Neural cell (in vitro differentiated cells): ENCODE results near the gene DCTN5. TPM values are rescaled to one million over a fixed set of nuclear protein-coding genes. Genes with fewer than 3 reads are reported as not detected.

Experiments used
- H2AFZ ChIP-seq: fragments of 200-600, 300-800 bp; sonication (generic), shearing (Covaris generic); 2 replicates; pipeline ENCODE4 v1.6.0; 2014; ENCODE audit warnings: low read depth, mild to moderate bottlenecking, antibody characterized with exemption, low read length, moderate library complexity
- H3F3A ChIP-seq: fragments of 200-600 bp; shearing (Covaris generic); 2 replicates; pipeline ENCODE4 v1.6.1; 2016; ENCODE audit warnings: mild to moderate bottlenecking, moderate library complexity, mixed read lengths, antibody characterized with exemption, low read length; ENCODE audit not compliant: insufficient read depth, poor library complexity, severe bottlenecking
- H3K27ac ChIP-seq: fragments of 200-600, 300-800 bp; sonication (generic), shearing (Covaris generic); 2 replicates; pipeline ENCODE4 v1.5.1; 2014; ENCODE audit warnings: mild to moderate bottlenecking, low read length, moderate library complexity
- H3K27me3 ChIP-seq: fragments of 300-800, 200-600 bp; sonication (generic), shearing (Covaris generic); 2 replicates; pipeline ENCODE4 v1.6.0; 2014; ENCODE audit warnings: mild to moderate bottlenecking, low read depth, low read length, moderate library complexity; ENCODE audit not compliant: insufficient read depth
- H3K36me3 ChIP-seq: fragments of 300-800, 200-600 bp; sonication (generic), shearing (Covaris generic); 2 replicates; pipeline ENCODE4 v1.5.1; 2014; ENCODE audit warnings: mild to moderate bottlenecking, antibody characterized with exemption, low read length, moderate library complexity; ENCODE audit not compliant: insufficient read depth
- H3K4me2 ChIP-seq: fragments of 300-800, 200-600 bp; sonication (generic), shearing (Covaris generic); 2 replicates; pipeline ENCODE4 v1.6.0; 2014; ENCODE audit warnings: mild to moderate bottlenecking, low read length
- H3K4me3 ChIP-seq: fragments of 300-800, 200-600 bp; sonication (generic), shearing (Covaris generic); 2 replicates; pipeline ENCODE4 v1.5.1; 2014; ENCODE audit warnings: mild to moderate bottlenecking, low read length, moderate library complexity
- H3K79me2 ChIP-seq: fragments of 200-600 bp; shearing (Covaris generic); replicated peaks from 2 replicates; pipeline ENCODE4 v1.6.0; 2014; ENCODE audit warnings: mild to moderate bottlenecking, low read length, moderate library complexity; ENCODE audit not compliant: insufficient read depth
- H3K9ac ChIP-seq: fragments of 300-800, 200-600 bp; sonication (generic), shearing (Covaris generic); 2 replicates; pipeline ENCODE4 v1.6.1; 2016; ENCODE audit warnings: mild to moderate bottlenecking, low read length, mixed read lengths
- H3K9me2 ChIP-seq: fragments of 200-600 bp; shearing (Covaris generic); 2 replicates; pipeline ENCODE4 v1.6.1; 2016; ENCODE audit warnings: mild to moderate bottlenecking, low read length, mixed read lengths; ENCODE audit not compliant: insufficient read depth
- H3K9me3 ChIP-seq: fragments of 200-600, 300-800 bp; sonication (generic), shearing (Covaris generic); 2 replicates; pipeline ENCODE4 v1.6.1; 2016; ENCODE audit warnings: mild to moderate bottlenecking, mixed run types, low read length, moderate library complexity, mixed read lengths
- H4K20me1 ChIP-seq: fragments of 200-600 bp; shearing (Covaris generic); 2 replicates; pipeline ENCODE4 v1.6.1; 2016; ENCODE audit warnings: mild to moderate bottlenecking, mixed run types; ENCODE audit not compliant: insufficient read depth
- CTCF ChIP-seq: fragments of 450-650 bp; IDR thresholded peaks from 2 replicates; pipeline ENCODE4 v1.5.1; 2014; ENCODE audit warnings: antibody characterized with exemption, mild to moderate bottlenecking, moderate library complexity; ENCODE audit not compliant: poor library complexity, severe bottlenecking
- EP300 ChIP-seq: fragments of 450-650 bp; conservative IDR thresholded peaks from 2 replicates; pipeline ENCODE4 v1.6.1; 2014; ENCODE audit warnings: antibody characterized with exemption, mild to moderate bottlenecking, moderate library complexity; ENCODE audit not compliant: poor library complexity, severe bottlenecking
- EZH2 ChIP-seq: fragments of 200-600, 300-800 bp; shearing (Covaris generic), sonication (generic); IDR thresholded peaks from 2 replicates; pipeline ENCODE4 v1.6.1; 2014; ENCODE audit warnings: antibody characterized with exemption, low read length, borderline replicate concordance, mild to moderate bottlenecking; ENCODE audit not compliant: insufficient read depth, poor library complexity, severe bottlenecking
- MXI1 ChIP-seq: fragments of 450-650 bp; conservative IDR thresholded peaks from 2 replicates; pipeline ENCODE4 v1.6.1; 2014; ENCODE audit warnings: antibody characterized with exemption, mild to moderate bottlenecking; ENCODE audit not compliant: poor library complexity, severe bottlenecking
- POLR2AphosphoS5 ChIP-seq: IDR thresholded peaks from 2 replicates; pipeline ENCODE4 v1.6.1; 2012
- RAD21 ChIP-seq: fragments of 450-650 bp; conservative IDR thresholded peaks from 2 replicates; pipeline ENCODE4 v1.6.1; 2014; ENCODE audit warnings: antibody characterized with exemption, mild to moderate bottlenecking, moderate library complexity
- REST ChIP-seq: IDR thresholded peaks from 2 replicates; pipeline ENCODE4 v1.6.1; 2012; ENCODE audit warnings: borderline replicate concordance
- SMC3 ChIP-seq: fragments of 450-650 bp; conservative IDR thresholded peaks from 2 replicates; pipeline ENCODE4 v1.6.1; 2014; ENCODE audit warnings: antibody characterized with exemption, mild to moderate bottlenecking, moderate library complexity; ENCODE audit not compliant: poor library complexity
- TAF1 ChIP-seq: IDR thresholded peaks from 2 replicates; pipeline ENCODE4 v1.6.1; 2012; ENCODE audit warnings: low read depth
- polyA plus RNA-seq: library from polyadenylated mRNA; depleted of rRNA; stranded (reverse); fragments of >200 nt; gene quantifications from 2 replicates; pipeline ENCODE4 v1.2.3, GENCODE V29; 2014

DCTN5 gene
- polyA plus RNA-seq, 1 donor from 2014 or later, result 65.8 TPM

GRCh38 chr16:23651943-23652468 lies 10.7 kb downstream of the DCTN5 start:
- H3K36me3 ChIP-seq, result no peaks in the 10 kb centered on the region
- no peaks in the 10 kb centered on the region for H4K20me1 ChIP-seq
- H3K27me3 ChIP-seq, result no peaks in the 10 kb centered on the region
- H2AFZ ChIP-seq, result no peak overlapping the region
- TF ChIP-seq EZH2 (no peak), TAF1 (no peak), MXI1 (no peak), EP300 (no peak), REST (no peak), CTCF (no peak), RAD21 (no peak), POLR2AphosphoS5 (no peak), SMC3 (no peak)
- H3K27ac ChIP-seq, result no peak overlapping the region
- peaks cover 39% of the 10 kb centered on the region for H3K79me2 ChIP-seq
- no peaks in the 10 kb centered on the region for H3F3A ChIP-seq
- no peak overlapping the region for H3K4me2 ChIP-seq
- H3K9ac ChIP-seq, result no peak overlapping the region
- H3K9me2 ChIP-seq, result no peaks in the 10 kb centered on the region
- H3K4me3 ChIP-seq, result no peak overlapping the region
- no peaks in the 10 kb centered on the region for H3K9me3 ChIP-seq

- Histone ChIP-seq H3K36me3 (peaks cover 9% of the 10 kb centered on the region), H3K79me2 (no peaks in the 10 kb centered on the region), H4K20me1 (no peaks in the 10 kb centered on the region), H3K9ac (no peak overlapping the region), H3K4me2 (no peak overlapping the region), H2AFZ (no peak overlapping the region), H3K9me3 (no peaks in the 10 kb centered on the region), H3K4me3 (no peak overlapping the region), H3K9me2 (no peaks in the 10 kb centered on the region), H3K27me3 (no peaks in the 10 kb centered on the region), H3K27ac (no peak overlapping the region), H3F3A (no peaks in the 10 kb centered on the region)
- TF ChIP-seq SMC3, result no peak
- TF ChIP-seq REST, result no peak
- no peak for TF ChIP-seq EP300
- no peak for TF ChIP-seq RAD21
- no peak for TF ChIP-seq TAF1
- no peak for TF ChIP-seq MXI1
- TF ChIP-seq CTCF, result no peak
- no peak for TF ChIP-seq EZH2
- TF ChIP-seq POLR2AphosphoS5, result no peak
Observed at GRCh38 chr16:23663918-23664317, 22.7 kb downstream of the DCTN5 start.
